ENCODE data around the gene GLRX5.

DNA sequence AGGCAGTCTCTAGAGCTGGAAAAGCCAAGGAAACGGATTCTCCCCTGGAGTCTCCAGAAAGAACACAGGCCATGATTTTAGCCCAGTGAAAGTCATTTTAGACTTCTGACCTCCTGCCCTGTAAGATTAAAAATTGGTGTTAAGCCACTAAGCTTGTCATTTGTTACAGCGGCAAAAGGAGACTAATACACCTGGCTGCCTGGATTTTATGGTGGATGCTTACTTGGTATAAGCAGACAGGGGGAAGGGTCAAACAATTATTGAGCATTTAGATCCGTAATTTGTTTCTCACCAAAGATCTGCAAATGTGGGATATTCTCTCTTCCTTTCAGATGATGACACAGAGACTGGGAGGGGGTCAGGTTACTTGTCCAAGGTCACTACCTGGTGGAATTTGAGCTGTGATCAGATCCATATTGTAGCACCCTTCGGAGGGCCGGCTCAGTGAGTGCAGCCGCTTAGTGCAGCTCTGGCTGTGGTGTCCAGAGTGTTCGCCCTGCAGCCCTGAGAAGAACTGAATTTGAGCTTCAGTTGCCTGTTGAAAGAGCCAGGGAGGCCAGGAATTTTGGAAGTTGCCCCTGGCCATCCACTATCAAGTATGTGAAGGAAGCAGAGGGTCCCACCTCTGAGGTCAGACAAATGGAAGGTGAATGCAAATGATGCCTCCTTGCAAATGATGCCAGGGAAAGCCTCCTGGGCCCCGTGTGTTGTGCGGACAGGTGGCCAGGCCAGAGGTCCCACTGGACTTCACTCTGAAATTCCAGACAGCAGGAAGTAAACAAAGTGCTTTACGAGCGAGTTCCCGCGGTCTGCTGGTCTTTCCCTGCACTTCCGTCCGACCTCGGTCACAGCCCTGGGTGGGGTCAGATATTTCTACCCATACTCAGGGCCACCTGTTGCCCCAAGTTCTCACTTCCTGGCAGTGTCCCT, 15.1 kb downstream of the GLRX5 start:
- TF ChIP-seq, protein P1, sequence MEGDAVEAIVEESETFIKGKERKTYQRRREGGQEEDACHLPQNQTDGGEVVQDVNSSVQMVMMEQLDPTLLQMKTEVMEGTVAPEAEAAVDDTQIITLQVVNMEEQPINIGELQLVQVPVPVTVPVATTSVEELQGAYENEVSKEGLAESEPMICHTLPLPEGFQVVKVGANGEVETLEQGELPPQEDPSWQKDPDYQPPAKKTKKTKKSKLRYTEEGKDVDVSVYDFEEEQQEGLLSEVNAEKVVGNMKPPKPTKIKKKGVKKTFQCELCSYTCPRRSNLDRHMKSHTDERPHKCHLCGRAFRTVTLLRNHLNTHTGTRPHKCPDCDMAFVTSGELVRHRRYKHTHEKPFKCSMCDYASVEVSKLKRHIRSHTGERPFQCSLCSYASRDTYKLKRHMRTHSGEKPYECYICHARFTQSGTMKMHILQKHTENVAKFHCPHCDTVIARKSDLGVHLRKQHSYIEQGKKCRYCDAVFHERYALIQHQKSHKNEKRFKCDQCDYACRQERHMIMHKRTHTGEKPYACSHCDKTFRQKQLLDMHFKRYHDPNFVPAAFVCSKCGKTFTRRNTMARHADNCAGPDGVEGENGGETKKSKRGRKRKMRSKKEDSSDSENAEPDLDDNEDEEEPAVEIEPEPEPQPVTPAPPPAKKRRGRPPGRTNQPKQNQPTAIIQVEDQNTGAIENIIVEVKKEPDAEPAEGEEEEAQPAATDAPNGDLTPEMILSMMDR (IDR thresholded peaks at IDR 0.05), result no peak
- no peak for TF ChIP-seq EP300 (IDR thresholded peaks at IDR 0.05)
